Measurements from ENCODE around the gene VSX1.
A peak's percentile ranks its signal among the peaks of the same experiment; 100 is the strongest.

Gene VSX1

GRCh38 chr20:25038591-25039015, 43.3 kb downstream of the VSX1 start:
- no peak for DNase-seq

- DNase-seq = no peak
Observed at GRCh38 chr20:25038103-25038410, 43.9 kb downstream of the VSX1 start.

- no peak for DNase-seq
Observed at GRCh38 chr20:25037288-25038102, 44.4 kb downstream of the VSX1 start.

- DNase-seq = no peak
Observed at GRCh38 chr20:25036331-25036936, 45.5 kb downstream of the VSX1 start.

GRCh38 chr20:25035921-25036320, 46.0 kb downstream of the VSX1 start:
- no peak for DNase-seq

- DNase-seq = no peak
Observed at GRCh38 chr20:25033924-25034300, 48.0 kb downstream of the VSX1 start.

- no peak for DNase-seq
Observed at GRCh38 chr20:25033265-25033923, 48.5 kb downstream of the VSX1 start.

- no peak for DNase-seq
Observed at GRCh38 chr20:25032478-25033264, 49.3 kb downstream of the VSX1 start.

GRCh38 chr20:25032065-25032477, 49.9 kb downstream of the VSX1 start:
- no peak for DNase-seq

- DNase-seq = no peak
Observed at GRCh38 chr20:25031241-25031640, 50.7 kb downstream of the VSX1 start.

- DNase-seq = no peak
Observed at GRCh38 chr20:25030649-25031207, 51.2 kb downstream of the VSX1 start.

- no peak for DNase-seq
Observed at GRCh38 chr20:25030007-25030648, 51.8 kb downstream of the VSX1 start.

- DNase-seq = peak; percentile 41
Observed at GRCh38 chr20:25025986-25026605, 55.8 kb downstream of the VSX1 start.

Data from activated effector memory CD4-positive, alpha-beta T cell treated with anti-CD3 and anti-CD28 coated beads, Interleukin-2, amount 50 U/mL, for 16 hours (primary cell).